Limb (tissue), 2 donors: ENCODE results near the gene ACTR1B.
"Not testable (repeated sequence)": the region's sequence is repeated elsewhere in the genome, so short reads cannot be mapped to it uniquely, and the experiment has no call there.

Experiments used
- DNase-seq, 2 donors: peaks; one replicate each; pipeline ENCODE4 v3.0.0-alpha.2; 2016; ENCODE audit errors: extremely low spot score in 2 of 2

Gene ACTR1B

DNA sequence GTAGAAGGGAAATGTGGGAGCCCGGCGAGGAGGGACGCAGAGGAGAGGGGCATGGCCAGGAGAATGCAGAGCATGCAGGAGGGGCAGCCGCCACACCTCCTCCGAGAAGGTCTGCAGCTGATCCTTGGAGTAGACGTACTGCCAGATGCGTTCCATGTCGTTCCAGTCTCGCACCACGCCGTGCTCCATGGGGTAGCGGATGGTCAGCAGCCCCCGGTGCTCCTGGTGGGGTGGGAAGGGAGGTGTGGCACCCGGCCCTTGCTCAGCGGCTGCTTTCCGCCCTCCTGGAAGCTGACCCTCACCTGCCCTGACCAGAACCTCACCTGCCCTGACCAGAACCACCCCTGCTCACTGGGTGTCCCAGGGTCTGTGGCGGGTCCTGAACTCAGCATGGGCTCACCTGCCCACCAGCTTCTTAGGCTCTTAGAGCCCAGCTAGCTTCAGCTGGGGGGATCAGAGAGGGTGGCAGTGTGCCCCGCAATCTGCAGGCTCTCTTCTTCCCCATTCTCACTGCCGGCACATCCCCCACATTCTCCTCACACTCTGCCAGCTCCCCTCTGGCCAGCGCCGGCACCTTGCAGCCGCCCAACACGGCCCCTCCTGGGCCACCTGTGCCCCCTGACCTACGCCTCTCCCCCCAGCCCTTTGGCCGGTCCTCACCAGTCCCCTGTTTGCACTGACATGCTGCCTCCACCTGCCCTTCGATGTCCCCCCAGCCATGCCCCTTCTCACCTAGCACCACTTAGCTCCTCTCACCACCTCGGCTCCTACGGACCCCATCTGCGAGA lies 4.4 kb downstream of the ACTR1B start:
- DNase-seq, result no peak

DNA sequence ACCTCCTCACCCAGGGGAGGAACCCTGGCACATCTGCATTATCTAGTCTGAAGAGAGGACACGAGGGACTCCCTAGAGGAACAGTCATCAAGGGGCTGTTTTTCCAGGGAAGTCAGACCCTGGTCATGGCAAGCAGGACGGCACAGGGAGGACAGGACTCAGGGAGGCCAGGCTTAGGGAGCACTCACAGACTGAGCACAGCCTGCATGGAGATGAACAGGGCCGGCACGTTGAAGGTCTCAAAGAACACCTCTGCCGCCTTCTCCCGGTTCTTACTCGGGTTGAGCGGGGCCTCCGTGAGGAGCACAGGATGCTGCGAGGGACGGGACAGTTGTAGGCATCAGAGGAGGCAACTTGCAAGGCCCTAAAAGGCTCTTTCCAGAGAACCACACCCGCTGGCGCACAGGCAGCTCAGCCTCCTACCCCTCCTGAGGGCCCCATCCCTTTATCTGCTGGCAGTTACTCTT lies 5.1 kb downstream of the ACTR1B start:
- DNase-seq, result no peak

DNA sequence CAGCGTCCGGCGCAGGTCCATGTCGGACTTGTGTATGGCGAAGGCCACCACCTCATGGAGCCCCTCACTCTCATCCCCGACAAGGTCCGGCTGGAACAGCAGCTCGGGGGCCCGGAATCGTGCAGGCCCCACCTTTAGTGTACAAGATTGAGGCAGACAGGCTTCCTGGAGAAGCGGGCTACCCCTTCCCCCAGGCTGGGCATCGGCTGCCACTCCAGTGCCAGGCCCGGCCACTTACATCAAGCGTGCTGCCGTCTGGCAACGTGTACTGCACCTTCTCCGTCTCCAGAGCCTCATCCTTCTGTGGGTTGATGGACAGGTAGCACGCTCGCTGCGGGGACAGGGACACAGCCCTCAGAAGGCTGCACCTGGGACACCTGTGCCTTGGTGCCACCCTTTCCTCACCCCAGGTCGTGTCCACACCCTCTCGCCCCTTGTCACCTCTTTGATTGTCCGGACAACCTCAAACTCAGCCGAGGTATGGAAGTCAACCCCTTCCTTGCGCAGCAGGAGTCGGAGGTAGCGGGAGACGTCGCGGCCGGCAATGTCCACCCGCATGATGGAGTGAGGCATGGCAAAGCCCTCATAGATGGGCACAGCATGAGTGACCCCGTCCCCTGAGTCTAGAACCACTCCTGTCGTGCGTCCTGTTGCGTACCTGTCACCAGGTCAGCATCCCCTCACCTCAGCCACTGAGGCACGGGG lies 5.7 kb downstream of the ACTR1B start:
- no peak for DNase-seq

DNA sequence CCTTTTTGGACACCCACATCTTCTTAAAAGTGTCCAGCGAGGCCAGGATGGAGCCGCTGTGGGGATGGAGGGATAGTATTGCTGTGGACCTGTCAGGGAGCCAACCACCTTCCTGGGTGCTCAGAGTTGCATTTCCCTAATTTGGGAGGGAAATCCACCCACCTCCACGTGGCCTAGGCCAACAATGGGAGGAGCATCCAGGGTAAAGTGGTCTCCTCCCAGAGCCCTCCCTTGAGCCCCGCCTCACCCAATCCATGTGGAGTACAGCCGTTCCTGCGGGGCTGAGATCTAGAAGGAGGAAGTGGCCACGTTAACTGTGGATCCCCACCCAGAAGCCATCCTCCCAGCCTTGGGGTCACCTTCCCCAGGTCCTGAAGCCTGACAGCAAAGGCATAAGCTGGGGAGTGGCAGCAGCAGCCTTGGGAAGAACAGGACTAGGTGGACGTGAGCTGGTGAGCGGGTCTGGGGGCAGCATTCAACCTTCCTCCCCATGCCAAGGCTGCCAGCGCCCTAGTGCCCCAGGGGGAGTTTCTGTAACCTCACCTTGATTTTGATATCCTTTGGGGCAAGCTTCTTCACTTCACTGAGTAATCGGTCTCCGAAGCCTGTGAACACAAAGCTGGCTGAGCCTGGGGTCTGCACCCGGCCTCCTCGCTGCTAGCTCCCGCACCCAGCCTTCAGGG lies 6.8 kb downstream of the ACTR1B start:
- DNase-seq, result no peak

DNA sequence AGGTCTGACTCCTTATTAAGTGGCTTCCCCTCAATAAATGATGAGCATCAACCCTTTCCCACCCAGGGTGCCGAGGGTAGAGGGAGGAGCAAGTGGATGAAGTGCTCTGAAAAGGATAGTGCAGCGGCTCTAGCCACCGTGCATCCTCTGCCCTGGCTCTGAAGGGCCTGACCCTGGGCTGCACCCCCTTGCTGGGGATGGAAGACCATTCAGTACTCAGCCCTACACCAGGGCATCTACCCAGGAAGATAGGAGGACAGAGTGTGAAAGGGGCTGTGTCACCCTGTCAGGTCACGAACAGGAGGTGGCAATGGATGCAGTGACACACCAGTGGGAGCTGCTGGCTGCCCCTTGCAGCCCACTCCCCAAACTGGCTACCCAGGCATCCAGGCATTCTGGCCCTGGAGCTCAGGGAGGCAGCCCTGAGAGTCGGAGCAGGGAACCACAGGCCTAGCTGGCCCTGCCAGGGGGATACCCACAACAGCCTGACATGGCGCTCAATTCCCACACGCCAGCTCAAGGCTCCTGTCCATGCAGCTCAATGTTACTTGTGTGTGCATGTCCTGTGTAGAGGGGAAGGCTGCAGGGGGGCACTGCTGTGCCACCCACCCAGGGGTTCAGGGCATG lies 7.6 kb downstream of the ACTR1B start:
- DNase-seq, result no peak

DNA sequence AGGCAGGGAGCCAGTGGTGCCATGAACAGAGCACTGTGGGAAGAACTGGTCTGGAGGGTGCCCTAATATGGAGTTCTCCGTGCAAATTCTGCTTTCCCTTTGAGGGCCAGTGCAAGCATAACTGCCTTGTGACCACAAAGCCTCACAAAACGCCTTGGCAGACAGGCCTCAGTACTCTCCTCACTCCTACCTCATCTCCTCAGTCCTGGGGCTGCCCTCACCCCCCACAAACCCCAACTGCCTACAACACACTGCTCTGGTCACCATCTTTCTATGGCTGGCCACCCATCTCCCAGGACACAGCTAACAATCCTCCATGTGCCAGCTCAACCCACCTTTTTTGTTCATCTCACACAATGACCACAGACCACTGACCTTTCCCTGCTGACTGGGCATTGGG lies 9.1 kb downstream of the ACTR1B start:
- DNase-seq, result no peak

DNA sequence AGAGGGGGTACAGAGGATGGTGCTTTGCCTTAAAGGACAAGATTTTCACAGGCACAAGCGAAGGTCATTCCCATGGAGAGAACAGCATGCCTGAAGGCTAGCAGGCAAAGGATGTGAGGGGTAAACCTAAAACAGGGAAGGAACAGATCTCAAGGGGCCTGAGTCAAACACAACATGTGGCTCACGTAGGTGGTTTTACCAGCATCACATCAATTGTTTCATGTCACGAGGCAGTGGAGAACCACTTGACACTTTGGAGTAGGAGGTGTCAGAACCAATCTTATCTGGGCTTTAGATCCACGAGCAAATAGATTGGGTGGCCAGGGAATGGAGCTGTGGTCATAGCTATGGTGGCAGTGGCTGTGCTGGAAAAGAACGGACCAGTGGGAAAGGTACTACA lies 9.5 kb downstream of the ACTR1B start:
- DNase-seq, result no peak

DNA sequence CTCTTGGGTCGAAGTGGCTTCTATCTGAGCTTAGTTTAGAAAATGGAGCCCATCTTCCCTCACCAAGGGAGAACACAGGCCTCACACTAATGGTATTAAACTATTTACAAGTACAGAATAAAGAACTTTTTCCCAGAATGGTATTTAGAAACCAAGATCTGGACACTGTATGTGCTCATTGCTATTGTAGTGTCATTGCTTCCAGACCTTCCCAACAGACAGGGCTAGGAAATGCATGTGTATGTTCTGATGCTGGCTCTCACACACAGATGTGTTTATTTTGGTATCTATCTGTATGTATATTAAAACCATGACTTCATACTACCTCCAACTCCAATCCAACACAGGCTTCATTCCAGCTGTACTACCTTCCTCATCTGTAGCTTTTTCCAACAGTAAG lies 10.0 kb downstream of the ACTR1B start:
- DNase-seq, result no peak

- DNase-seq, result no peak
Observed at GRCh38 chr2:97653473-97653872, 10.4 kb downstream of the ACTR1B start.

GRCh38 chr2:97651114-97651513 lies 12.7 kb downstream of the ACTR1B start:
- DNase-seq, result no peak

DNA sequence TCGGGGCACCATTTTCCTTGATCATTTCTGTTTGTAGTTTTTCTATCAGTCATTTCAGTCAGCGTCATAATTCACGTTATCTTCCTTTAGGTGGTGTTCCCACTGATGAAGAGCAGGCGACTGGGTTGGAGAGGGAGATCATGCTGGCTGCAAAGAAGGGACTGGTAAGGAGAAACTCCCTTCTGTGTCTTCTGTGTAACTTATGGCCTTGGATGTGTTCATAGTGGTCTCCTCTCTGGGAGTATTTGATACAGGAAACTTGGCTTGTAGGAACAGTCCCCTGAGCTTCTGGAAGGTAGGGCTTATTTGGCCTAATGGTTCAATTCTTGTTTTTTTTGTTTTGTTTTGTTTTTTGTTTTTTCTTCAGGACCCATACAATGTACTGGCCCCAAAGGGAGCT lies 16.9 kb downstream of the ACTR1B start:
- DNase-seq, result no peak

- peak; percentile 98 to 99 for DNase-seq
Observed at GRCh38 chr2:97645695-97646629, 17.9 kb downstream of the ACTR1B start, which contains the start of gene COX5B. Gene COX5B, plus strand, starts transcription at chr2:97646062. Its CDS starts 25 bp downstream, at chr2:97646087.

- DNase-seq, result no peak
Observed at GRCh38 chr2:97645112-97645694, 18.6 kb downstream of the ACTR1B start.

GRCh38 chr2:97644023-97644717 lies 19.7 kb downstream of the ACTR1B start:
- no peak for DNase-seq

GRCh38 chr2:97626049-97626430 lies 37.8 kb downstream of the ACTR1B start:
- not testable (repeated sequence) for DNase-seq

GRCh38 chr2:97625354-97626048 lies 38.3 kb downstream of the ACTR1B start:
- not testable (repeated sequence) for DNase-seq

GRCh38 chr2:97622976-97623375 lies 40.9 kb downstream of the ACTR1B start:
- not testable (repeated sequence) for DNase-seq

DNA sequence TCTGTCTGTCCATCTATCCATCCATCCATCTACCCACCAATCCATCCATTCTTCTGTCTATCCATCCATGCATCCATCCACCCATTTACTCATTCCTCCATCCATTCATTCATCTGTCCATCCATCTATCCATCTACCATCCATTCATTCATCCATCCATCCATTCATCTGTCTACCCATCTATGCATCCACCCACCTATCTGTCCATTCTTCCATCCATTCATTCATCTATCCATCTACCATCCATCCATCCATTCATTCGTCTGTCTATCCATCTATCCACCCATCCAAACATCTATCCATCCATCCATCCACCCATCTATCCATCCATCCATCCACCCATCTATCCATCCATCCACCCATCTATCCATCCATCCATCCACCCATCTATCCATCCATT lies 43.4 kb downstream of the ACTR1B start:
- not testable (repeated sequence) for DNase-seq
